A549 (cell line): ENCODE results near the gene IER2. TPM values are rescaled to one million over a fixed set of nuclear protein-coding genes. Genes with fewer than 3 reads are reported as not detected.
"Not testable (repeated sequence)": the region's sequence is repeated elsewhere in the genome, so short reads cannot be mapped to it uniquely, and the experiment has no call there.

Experiments
- ATAC-seq, 2 experiments: fragments of 200-7000 bp in 1 of 2; fragments of >200 bp in 1 of 2; cut with Nextera tagmentation in 1 of 2; cut with Tn5 transposase in 1 of 2; 3 replicates each; pipeline versions ENCODE4 v1.8.0 to v1.9.1; 2018 to 2020; ENCODE audit warnings: mild to moderate bottlenecking in 1 of 2, moderate library complexity in 1 of 2
- CTCF ChIA-PET: fragments of 300-600 bp; sonication (Branson Sonifier 250); formaldehyde crosslinking; extraction: SDS; loops from one replicate; lab custom pipeline; 2021; ENCODE audit warnings: antibody characterized with exemption, inconsistent platforms; lab: Yijun Ruan, JAX
- POLR2A ChIA-PET: fragments of 350-600 bp; formaldehyde crosslinking; extraction: SDS; loops from one replicate; lab custom pipeline; 2021; ENCODE audit warnings: antibody characterized with exemption, inconsistent platforms; lab: Yijun Ruan, JAX
- DNase-seq, 2 experiments: peaks; one replicate each; pipeline versions ENCODE4 v3.0.0 to v3.0.0-alpha.2; 2011 to 2016; ENCODE audit warnings: low read depth in 1 of 2, low spot score in 1 of 2
- FAIRE-seq: peaks from 2 replicates; lab custom pipeline; 2011; peaks lifted over from hg19 to GRCh38; lab: Jason Lieb, UNC
- H3K27ac ChIP-seq, 2 experiments: fragments of >200 bp; sonication (Bioruptor Twin); formaldehyde crosslinking; 3 replicates each; pipeline ENCODE4 v1.5.1; 2016 to 2017
- H3K4me1 ChIP-seq: fragments of >200 bp; sonication (Bioruptor Twin); formaldehyde crosslinking; 3 replicates; pipeline ENCODE4 v1.6.1; 2016
- H3K4me2 ChIP-seq: fragments of >200 bp; sonication (Bioruptor Twin); formaldehyde crosslinking; 3 replicates; pipeline ENCODE4 v1.6.1; 2016
- H3K4me3 ChIP-seq: fragments of >200 bp; sonication (Bioruptor Twin); formaldehyde crosslinking; 3 replicates; pipeline ENCODE4 v1.5.1; 2016
- H3K9me3 ChIP-seq: fragments of >200 bp; sonication (Bioruptor Twin); formaldehyde crosslinking; 3 replicates; pipeline ENCODE4 v1.6.1; 2016
- BHLHE40 ChIP-seq: IDR thresholded peaks from 2 replicates; pipeline ENCODE4 v1.6.1; 2012; ENCODE audit warnings: low read depth, low read length, inconsistent platforms
- FOXS1 ChIP-seq: fragments of 250-450 bp; sonication (Bioruptor Pico); IDR thresholded peaks from 2 replicates; pipeline ENCODE4 v1.5.0; 2020; ENCODE audit warnings: mild to moderate bottlenecking, moderate library complexity
- HOXA7 ChIP-seq: fragments of 250-450 bp; sonication (Bioruptor Pico); IDR thresholded peaks from 2 replicates; pipeline ENCODE4 v1.5.0; 2020; ENCODE audit warnings: mild to moderate bottlenecking, moderate library complexity
- HOXB13 ChIP-seq: fragments of 250-450 bp; sonication (Bioruptor Pico); IDR thresholded peaks from 2 replicates; pipeline ENCODE4 v1.5.0; 2020; ENCODE audit warnings: low read depth, mild to moderate bottlenecking, moderate library complexity
- HOXB5 ChIP-seq: fragments of 250-450 bp; sonication (Bioruptor Pico); IDR thresholded peaks from 2 replicates; pipeline ENCODE4 v1.5.0; 2020; ENCODE audit warnings: mild to moderate bottlenecking, moderate library complexity
- MAZ ChIP-seq: fragments of 150-350 bp; IDR thresholded peaks from 2 replicates; pipeline ENCODE4 v1.6.1; 2014; ENCODE audit warnings: antibody characterized with exemption, low read depth, low read length, borderline replicate concordance
- NPAS2 ChIP-seq: fragments of 250-450 bp; sonication (Bioruptor Pico); IDR thresholded peaks from 2 replicates; pipeline ENCODE4 v1.8.0; 2022; ENCODE audit warnings: mild to moderate bottlenecking, moderate library complexity, borderline replicate concordance
- NR3C1 ChIP-seq: fragments of >200 bp; sonication (Bioruptor Twin); formaldehyde crosslinking; IDR thresholded peaks from 3 replicates; pipeline ENCODE4 v1.6.1; 2017
- RARB ChIP-seq: fragments of 250-450 bp; sonication (Bioruptor Pico); IDR thresholded peaks from 2 replicates; pipeline ENCODE4 v1.8.0; 2021; ENCODE audit warnings: mild to moderate bottlenecking, moderate library complexity
- REST ChIP-seq: fragments of 200-600 bp; sonication (generic); IDR thresholded peaks from 2 replicates; pipeline ENCODE4 v1.6.1; 2016; ENCODE audit warnings: antibody characterized with exemption, mild to moderate bottlenecking, moderate library complexity
- SMC3 ChIP-seq: fragments of >200 bp; sonication (Bioruptor Twin); formaldehyde crosslinking; IDR thresholded peaks from 3 replicates; pipeline ENCODE4 v1.6.1; 2018; ENCODE audit warnings: inconsistent platforms
- ZC3H11A ChIP-seq: fragments of 450-650 bp; IDR thresholded peaks from 2 replicates; pipeline ENCODE4 v1.6.1; 2014; ENCODE audit warnings: antibody characterized with exemption, mild to moderate bottlenecking
- ZNF302 ChIP-seq: fragments of 250-450 bp; sonication (Bioruptor Pico); IDR thresholded peaks from 2 replicates; pipeline ENCODE4 v1.9.0; 2021; ENCODE audit warnings: inconsistent platforms, mild to moderate bottlenecking, moderate library complexity
- WGBS: methylation state at CpG from one replicate; pipeline ENCODE4 v1.1.6; 2017; ENCODE audit errors: missing lambda C conversion rate; 5-methylcytosine and 5-hydroxymethylcytosine counted together
- polyA plus RNA-seq, 4 experiments: library from polyadenylated mRNA; depleted of rRNA in 3 of 4; stranded (reverse); fragments of >200 nt; fragmentation: RNase III in 1 of 4; extraction: RNeasy Plus Mini Kit Qiagen cat#74134 plus additional on column Dnase treatment in 1 of 4; gene quantifications; 2 replicates in 3 of 4; 3 replicates in 1 of 4; pipeline ENCODE4 v1.2.3, GENCODE V29; 2011 to 2017
- TF ChIP-seq, protein P1 (sequence below): fragments of 150-350 bp; IDR thresholded peaks from 2 replicates; pipeline ENCODE4 v1.6.1; 2014; ENCODE audit warnings: low read depth, mild to moderate bottlenecking, low read length
- TF ChIP-seq, protein P2 (sequence below): fragments of >200 bp; sonication (Bioruptor Twin); formaldehyde crosslinking; IDR thresholded peaks from 3 replicates; pipeline ENCODE4 v1.6.1; 2016
- TF ChIP-seq, protein P3 (sequence below): fragments of 250-450 bp; sonication (Bioruptor Pico); IDR thresholded peaks from 2 replicates; pipeline ENCODE4 v1.5.0; 2021; ENCODE audit warnings: mild to moderate bottlenecking, moderate library complexity, borderline replicate concordance

IER2 gene
- polyA plus RNA-seq, 2 of the 4 experiments (the other 2 are of a cell fraction) = 39.9 to 75.7 TPM

DNA sequence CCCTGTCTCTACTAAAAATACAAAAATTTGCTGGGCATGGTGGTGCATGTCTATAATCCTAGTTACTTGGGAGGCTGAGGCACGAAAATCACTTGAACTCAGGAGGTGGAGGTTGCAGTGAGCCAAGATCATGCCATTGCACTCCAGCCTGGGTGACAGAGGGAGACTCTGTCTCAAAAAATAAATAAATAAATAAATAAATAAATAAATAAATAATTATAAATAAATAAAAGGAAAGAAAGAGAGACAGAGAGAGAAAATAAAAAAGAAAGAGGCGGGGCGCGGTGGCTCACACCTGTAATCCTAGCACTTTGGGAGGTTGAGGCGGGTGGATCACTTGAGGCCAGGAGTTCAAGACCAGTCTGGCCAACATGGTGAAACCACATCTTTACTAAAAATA lies 27.4 kb downstream of the IER2 start:
- ChIA-PET CTCF (interaction anchor here (0.6 to 1.2 kb wide), 2 partner anchors 14 to 46 kb away, joined by 3 to 6 read pairs; no protein-coding TSS in a partner anchor), POLR2A (interaction anchor here (1.0 kb wide), 1 partner anchor 22 kb away, joined by 3 read pairs; no protein-coding TSS in a partner anchor)
- H3K4me3 ChIP-seq, H3K4me2 ChIP-seq, ATAC-seq, DNase-seq, H3K9me3 ChIP-seq, H3K27ac ChIP-seq, FAIRE-seq: not testable (repeated sequence)
- 93% methylated on average over 5 of the region's 5 CpGs for WGBS
- peaks cover 16% of the 10 kb centered on the region for H3K4me1 ChIP-seq
- TF ChIP-seq ZC3H11A = peak; percentile 45

DNA sequence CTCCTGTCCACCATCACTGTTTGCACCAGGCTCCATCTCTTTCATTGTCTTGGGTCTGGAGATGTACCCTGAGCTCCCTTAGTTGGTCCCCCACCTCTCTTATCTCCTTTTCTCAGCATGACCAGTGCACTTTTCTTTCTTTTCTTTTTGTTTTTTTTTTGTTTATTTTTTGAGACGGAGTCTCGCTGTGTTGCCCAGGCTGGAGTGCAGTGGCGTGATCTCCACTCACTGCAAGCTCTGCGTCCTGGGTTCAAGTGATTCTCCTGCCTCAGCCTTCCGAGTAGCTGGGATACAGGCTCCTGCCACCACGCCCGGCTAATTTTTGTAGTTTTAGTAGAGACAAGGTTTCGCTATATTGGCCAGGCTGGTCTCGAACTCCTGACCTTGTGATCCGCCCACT lies 28.1 kb downstream of the IER2 start:
- H3K4me3 ChIP-seq, DNase-seq, POLR2A ChIA-PET, ATAC-seq, H3K4me1 ChIP-seq, FAIRE-seq, H3K9me3 ChIP-seq, H3K4me2 ChIP-seq: not testable (repeated sequence)
- CTCF ChIA-PET = interaction anchor here (1.2 kb wide), 1 partner anchor 14 kb away, joined by 6 read pairs; no protein-coding TSS in a partner anchor
- 90% methylated on average over 10 of the region's 10 CpGs for WGBS
- H3K27ac ChIP-seq = 0 out of 6 replicates have a peak overlapping the region, but pooled peaks of 1 of the 2 experiments have one; percentile 33

GRCh38 chr19:13181747-13182388 lies 31.7 kb downstream of the IER2 start:
- TF ChIP-seq SMC3 = no peak
- TF ChIP-seq, protein P1, sequence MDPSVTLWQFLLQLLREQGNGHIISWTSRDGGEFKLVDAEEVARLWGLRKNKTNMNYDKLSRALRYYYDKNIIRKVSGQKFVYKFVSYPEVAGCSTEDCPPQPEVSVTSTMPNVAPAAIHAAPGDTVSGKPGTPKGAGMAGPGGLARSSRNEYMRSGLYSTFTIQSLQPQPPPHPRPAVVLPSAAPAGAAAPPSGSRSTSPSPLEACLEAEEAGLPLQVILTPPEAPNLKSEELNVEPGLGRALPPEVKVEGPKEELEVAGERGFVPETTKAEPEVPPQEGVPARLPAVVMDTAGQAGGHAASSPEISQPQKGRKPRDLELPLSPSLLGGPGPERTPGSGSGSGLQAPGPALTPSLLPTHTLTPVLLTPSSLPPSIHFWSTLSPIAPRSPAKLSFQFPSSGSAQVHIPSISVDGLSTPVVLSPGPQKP = no peak
- TF ChIP-seq, protein P2, sequence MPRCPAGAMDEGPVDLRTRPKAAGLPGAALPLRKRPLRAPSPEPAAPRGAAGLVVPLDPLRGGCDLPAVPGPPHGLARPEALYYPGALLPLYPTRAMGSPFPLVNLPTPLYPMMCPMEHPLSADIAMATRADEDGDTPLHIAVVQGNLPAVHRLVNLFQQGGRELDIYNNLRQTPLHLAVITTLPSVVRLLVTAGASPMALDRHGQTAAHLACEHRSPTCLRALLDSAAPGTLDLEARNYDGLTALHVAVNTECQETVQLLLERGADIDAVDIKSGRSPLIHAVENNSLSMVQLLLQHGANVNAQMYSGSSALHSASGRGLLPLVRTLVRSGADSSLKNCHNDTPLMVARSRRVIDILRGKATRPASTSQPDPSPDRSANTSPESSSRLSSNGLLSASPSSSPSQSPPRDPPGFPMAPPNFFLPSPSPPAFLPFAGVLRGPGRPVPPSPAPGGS = no peak
- TF ChIP-seq NPAS2 (CRISPR knock-in tag) = no peak
- no peak for TF ChIP-seq ZNF302 (CRISPR knock-in tag)
- TF ChIP-seq HOXB13 (CRISPR knock-in tag) = no peak
- no peak for TF ChIP-seq REST
- TF ChIP-seq NR3C1 = no peak
- no peak for TF ChIP-seq HOXB5 (CRISPR knock-in tag)
- TF ChIP-seq HOXA7 = no peak
- TF ChIP-seq RARB = no peak
- no peak for TF ChIP-seq MAZ
- TF ChIP-seq, protein P3, sequence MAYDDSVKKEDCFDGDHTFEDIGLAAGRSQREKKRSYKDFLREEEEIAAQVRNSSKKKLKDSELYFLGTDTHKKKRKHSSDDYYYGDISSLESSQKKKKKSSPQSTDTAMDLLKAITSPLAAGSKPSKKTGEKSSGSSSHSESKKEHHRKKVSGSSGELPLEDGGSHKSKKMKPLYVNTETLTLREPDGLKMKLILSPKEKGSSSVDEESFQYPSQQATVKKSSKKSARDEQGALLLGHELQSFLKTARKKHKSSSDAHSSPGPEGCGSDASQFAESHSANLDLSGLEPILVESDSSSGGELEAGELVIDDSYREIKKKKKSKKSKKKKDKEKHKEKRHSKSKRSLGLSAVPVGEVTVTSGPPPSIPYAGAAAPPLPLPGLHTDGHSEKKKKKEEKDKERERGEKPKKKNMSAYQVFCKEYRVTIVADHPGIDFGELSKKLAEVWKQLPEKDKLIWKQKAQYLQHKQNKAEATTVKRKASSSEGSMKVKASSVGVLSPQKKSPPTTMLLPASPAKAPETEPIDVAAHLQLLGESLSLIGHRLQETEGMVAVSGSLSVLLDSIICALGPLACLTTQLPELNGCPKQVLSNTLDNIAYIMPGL (CRISPR knock-in tag) = no peak
- TF ChIP-seq BHLHE40 = no peak
- no peak for TF ChIP-seq FOXS1 (CRISPR knock-in tag)
- DNase-seq = no peak
- H3K4me1 ChIP-seq = peaks cover 7% of the 10 kb centered on the region; the same call in 1 of the 3 replicates
- no peak for FAIRE-seq
- H3K4me3 ChIP-seq = no peak overlapping the region
- 77% methylated on average over 12 of the region's 16 CpGs for WGBS
- peak overlapping the region; percentile 47 to 79; a peak in 4 of 6 replicates for H3K27ac ChIP-seq
- no peak overlapping the region for H3K4me2 ChIP-seq
- ChIA-PET POLR2A (interaction anchor here (0.6 to 0.9 kb wide), 4 partner anchors 17 to 645 kb away, joined by 3 to 9 read pairs (median 4); no protein-coding TSS in a partner anchor), CTCF (interaction anchor here (0.6 to 1.6 kb wide), 4 partner anchors 13 to 59 kb away, joined by 3 to 4 read pairs (median 4); no protein-coding TSS in a partner anchor)
- no peaks in the 10 kb centered on the region for H3K9me3 ChIP-seq
- no peak for ATAC-seq

GRCh38 chr19:13184926-13185325 lies 34.7 kb downstream of the IER2 start:
- H3K27ac ChIP-seq, H3K4me3 ChIP-seq, DNase-seq, ATAC-seq, POLR2A ChIA-PET, H3K9me3 ChIP-seq, CTCF ChIA-PET, H3K4me1 ChIP-seq, FAIRE-seq, H3K4me2 ChIP-seq: not testable (repeated sequence)
- 95% methylated on average over 23 of the region's 23 CpGs for WGBS
